ENCODE data around the gene ASB13. TPM values are rescaled to one million over a fixed set of nuclear protein-coding genes. Genes with fewer than 3 reads are reported as not detected.

The ASB13 gene
- total and polyA plus RNA-seq, 2 of the 13 experiments (the other 11 are each of a cell fraction or from before 2014, with no cell fraction given): 9.3 to 15.4 TPM

- peaks cover 50% of the 10 kb centered on the region for H3K4me1 ChIP-seq (ENCODE audit: insufficient read depth, low read length)
- in situ Hi-C loops (cut with HindIII; ENCODE audit: extremely low pct_ligation_motif_present, low pct_unique_long_range_greater_than_20kb): loop anchor here (5.0 to 25.0 kb wide), 2 partner anchors 179 to 809 kb away; no protein-coding TSS in a partner anchor
- no peaks in the 10 kb centered on the region for H4K20me1 ChIP-seq (ENCODE audit: insufficient read depth, low read length)
- FAIRE-seq (no peak), DNase-seq (ENCODE audit: low spot score) (no peak), ATAC-seq (no peak)
- no peaks in the 10 kb centered on the region for H3K27me3 ChIP-seq (ENCODE audit: control insufficient read depth in 1 of 2, insufficient read depth in 2 of 2, low read length in 2 of 2)
- H3K36me3 ChIP-seq (replicated peaks in 1 of 2; ENCODE audit: control insufficient read depth in 1 of 2, insufficient read depth in 2 of 2, low read length in 2 of 2): no peaks in the 10 kb centered on the region
- H3K9me3 ChIP-seq (ENCODE audit: low read length): no peaks in the 10 kb centered on the region
- H3K4me3 ChIP-seq (replicated peaks in 1 of 3; ENCODE audit: insufficient read depth in 1 of 3, low read depth in 2 of 3, low read length in 3 of 3): no peak overlapping the region
- no peak overlapping the region for H3K4me2 ChIP-seq (ENCODE audit: low read depth, low read length)
- POLR2A ChIA-PET: no interaction called here
- BruUV-seq (replicated peaks): no TSS peak
- H3K9ac ChIP-seq (ENCODE audit: insufficient read depth, low read depth, low read length): no peak overlapping the region
- CTCF ChIA-PET (ENCODE audit: low intra/inter-chr PET ratio, low total read pairs): no interaction called here
- H3K79me2 ChIP-seq (ENCODE audit: insufficient read depth, low read length): no peaks in the 10 kb centered on the region
- WGBS (ENCODE audit: low lambda C conversion rate): 72% methylated on average over 16 of the region's 16 CpGs
- intact Hi-C loops (cut with micrococcal nuclease; ENCODE audit: unreplicated experiment): loop anchor here (5.0 kb wide), 1 partner anchor 34 kb away; no protein-coding TSS in a partner anchor
- TF ChIP-seq MTA1 (CRISPR knock-in tag; IDR thresholded peaks at IDR 0.05; ENCODE audit: borderline replicate concordance) (no peak), ONECUT2 (CRISPR knock-in tag; IDR thresholded peaks at IDR 0.05) (no peak), SPEN (CRISPR knock-in tag; IDR thresholded peaks at IDR 0.05; ENCODE audit: low read depth) (no peak), KLF11 (CRISPR knock-in tag; IDR thresholded peaks at IDR 0.05) (no peak), ZNF232 (CRISPR knock-in tag; IDR thresholded peaks at IDR 0.05; ENCODE audit: borderline replicate concordance) (no peak), ZNF329 (CRISPR knock-in tag; IDR thresholded peaks at IDR 0.05; ENCODE audit: low read depth) (no peak), WIZ (CRISPR knock-in tag; IDR thresholded peaks at IDR 0.05) (no peak), HOXA7 (CRISPR knock-in tag; IDR thresholded peaks at IDR 0.05) (no peak), JUND (CRISPR knock-in tag; IDR thresholded peaks at IDR 0.05) (no peak), HDAC1 (CRISPR knock-in tag; IDR thresholded peaks at IDR 0.05) (no peak), ZNF598 (CRISPR knock-in tag; IDR thresholded peaks at IDR 0.05; ENCODE audit: borderline replicate concordance) (no peak), ZNF83 (CRISPR knock-in tag; IDR thresholded peaks at IDR 0.05; ENCODE audit: borderline replicate concordance) (no peak), SIX1 (CRISPR knock-in tag; IDR thresholded peaks at IDR 0.05; ENCODE audit: borderline replicate concordance) (no peak)
- TF ChIP-seq, protein P1, sequence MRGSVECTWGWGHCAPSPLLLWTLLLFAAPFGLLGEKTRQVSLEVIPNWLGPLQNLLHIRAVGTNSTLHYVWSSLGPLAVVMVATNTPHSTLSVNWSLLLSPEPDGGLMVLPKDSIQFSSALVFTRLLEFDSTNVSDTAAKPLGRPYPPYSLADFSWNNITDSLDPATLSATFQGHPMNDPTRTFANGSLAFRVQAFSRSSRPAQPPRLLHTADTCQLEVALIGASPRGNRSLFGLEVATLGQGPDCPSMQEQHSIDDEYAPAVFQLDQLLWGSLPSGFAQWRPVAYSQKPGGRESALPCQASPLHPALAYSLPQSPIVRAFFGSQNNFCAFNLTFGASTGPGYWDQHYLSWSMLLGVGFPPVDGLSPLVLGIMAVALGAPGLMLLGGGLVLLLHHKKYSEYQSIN (CRISPR knock-in tag; IDR thresholded peaks at IDR 0.05; ENCODE audit: borderline replicate concordance): no peak
- no peak overlapping the region for H2AFZ ChIP-seq (ENCODE audit: low read length)
- no peak overlapping the region for H3K27ac ChIP-seq (ENCODE audit: extremely low read length, insufficient read depth, low read length)
These were observed 45.4 kb downstream of the ASB13 start for GRCh38 chr10:5620966-5621365.
